Activated CD4-positive, alpha-beta T cell treated with anti-CD3 and anti-CD28 coated beads, Interleukin-10, Interleukin-2, amounts not matched to agents 100 ng/mL and 50 ng/mL, durations not matched to agents 16 hours and 8 hours (primary cell): ENCODE data around the gene EPS15.
"Not testable (repeated sequence)": the region's sequence is repeated elsewhere in the genome, so short reads cannot be mapped to it uniquely, and the experiment has no call there.

Source experiments
- DNase-seq: peaks from one replicate; pipeline ENCODE4 v3.0.0-alpha.2; 2020

The EPS15 gene

GRCh38 chr1:51329443-51330325 is 189.4 kb downstream of the EPS15 start:
- no peak for DNase-seq

- DNase-seq, result no peak
These were observed 190.1 kb downstream of the EPS15 start for GRCh38 chr1:51328926-51329325.

- DNase-seq, result no peak
These were observed 190.8 kb downstream of the EPS15 start for GRCh38 chr1:51328279-51328678.

GRCh38 chr1:51327386-51327785 is 191.7 kb downstream of the EPS15 start:
- DNase-seq, result no peak

GRCh38 chr1:51326839-51327238 is 192.2 kb downstream of the EPS15 start:
- DNase-seq, result no peak

- no peak for DNase-seq
These were observed 192.9 kb downstream of the EPS15 start for GRCh38 chr1:51325878-51326755.

- DNase-seq, result no peak
These were observed 193.7 kb downstream of the EPS15 start for GRCh38 chr1:51325391-51325790.

GRCh38 chr1:51325011-51325385 is 194.1 kb downstream of the EPS15 start:
- not testable (repeated sequence) for DNase-seq

- no peak for DNase-seq
These were observed 194.6 kb downstream of the EPS15 start for GRCh38 chr1:51324251-51325010.

GRCh38 chr1:51323778-51324177 is 195.3 kb downstream of the EPS15 start:
- DNase-seq, result no peak

GRCh38 chr1:51322417-51323101 is 196.5 kb downstream of the EPS15 start:
- DNase-seq, result no peak

- DNase-seq, result no peak
These were observed 197.2 kb downstream of the EPS15 start for GRCh38 chr1:51321924-51322280.

- DNase-seq, result no peak
These were observed 197.8 kb downstream of the EPS15 start for GRCh38 chr1:51320967-51321923.

GRCh38 chr1:51317798-51318197 is 201.3 kb downstream of the EPS15 start:
- no peak for DNase-seq

- DNase-seq, result no peak
These were observed 202.3 kb downstream of the EPS15 start for GRCh38 chr1:51316846-51317120.

GRCh38 chr1:51316113-51316845 is 202.8 kb downstream of the EPS15 start:
- DNase-seq, result peak; percentile 34

GRCh38 chr1:51314974-51315373 is 204.1 kb downstream of the EPS15 start:
- no peak for DNase-seq

GRCh38 chr1:51313961-51314777 is 204.9 kb downstream of the EPS15 start:
- DNase-seq, result peak; percentile 42

GRCh38 chr1:51313268-51313852 is 205.7 kb downstream of the EPS15 start:
- DNase-seq, result no peak

- no peak for DNase-seq
These were observed 206.3 kb downstream of the EPS15 start for GRCh38 chr1:51312718-51313117.
